GM19328 (cell line): ENCODE measurements around the gene LRIG1.

Experiments used
- ATAC-seq: cut with Tn5 transposase; IDR thresholded peaks from one replicate; pipeline ENCODE4 v1.9.1; 2021; ENCODE audit warnings: mild to moderate bottlenecking, moderate library complexity; ENCODE audit not compliant: unreplicated experiment

Gene LRIG1

GRCh38 chr3:66473692-66474091 lies 27.1 kb downstream of the LRIG1 start:
- ATAC-seq = no peak

GRCh38 chr3:66473181-66473580 lies 27.6 kb downstream of the LRIG1 start:
- ATAC-seq = no peak

- peak; percentile 52 for ATAC-seq
Measured at GRCh38 chr3:66472313-66473134, 28.3 kb downstream of the LRIG1 start.

- ATAC-seq = no peak
Measured at GRCh38 chr3:66470956-66471686, 29.7 kb downstream of the LRIG1 start.

GRCh38 chr3:66470285-66470684 lies 30.5 kb downstream of the LRIG1 start:
- no peak for ATAC-seq

GRCh38 chr3:66469220-66469640 lies 31.6 kb downstream of the LRIG1 start:
- ATAC-seq = peak; percentile 64

GRCh38 chr3:66467996-66468735 lies 32.7 kb downstream of the LRIG1 start:
- no peak for ATAC-seq

GRCh38 chr3:66466606-66467270 lies 34.1 kb downstream of the LRIG1 start:
- no peak for ATAC-seq

- ATAC-seq = no peak
Measured at GRCh38 chr3:66465587-66465986, 35.2 kb downstream of the LRIG1 start.

GRCh38 chr3:66465034-66465433 lies 35.8 kb downstream of the LRIG1 start:
- no peak for ATAC-seq

- ATAC-seq = no peak
Measured at GRCh38 chr3:66464512-66464894, 36.3 kb downstream of the LRIG1 start.

GRCh38 chr3:66463730-66464511 lies 36.9 kb downstream of the LRIG1 start:
- ATAC-seq = no peak

GRCh38 chr3:66463054-66463631 lies 37.7 kb downstream of the LRIG1 start:
- ATAC-seq = no peak

GRCh38 chr3:66457252-66457651 lies 43.6 kb downstream of the LRIG1 start:
- no peak for ATAC-seq

- no peak for ATAC-seq
Measured at GRCh38 chr3:66456711-66457173, 44.1 kb downstream of the LRIG1 start.

GRCh38 chr3:66454464-66454859 lies 46.4 kb downstream of the LRIG1 start:
- ATAC-seq = no peak

- ATAC-seq = no peak
Measured at GRCh38 chr3:66453651-66454463, 47.0 kb downstream of the LRIG1 start.

- no peak for ATAC-seq
Measured at GRCh38 chr3:66452303-66453011, 48.4 kb downstream of the LRIG1 start.
